Activated CD4-positive, alpha-beta T cell treated with anti-CD3 and anti-CD28 coated beads, Interleukin-2, Interleukin-6, amounts not matched to agents 100 ng/mL and 50 ng/mL, durations not matched to agents 16 hours and 8 hours (primary cell): ENCODE results near the gene MINDY2.
A peak's percentile ranks its signal among the peaks of the same experiment; 100 is the strongest.

Experiments used
- DNase-seq: peaks from one replicate; pipeline ENCODE4 v3.0.0-alpha.2; 2020

MINDY2 gene, protein sequence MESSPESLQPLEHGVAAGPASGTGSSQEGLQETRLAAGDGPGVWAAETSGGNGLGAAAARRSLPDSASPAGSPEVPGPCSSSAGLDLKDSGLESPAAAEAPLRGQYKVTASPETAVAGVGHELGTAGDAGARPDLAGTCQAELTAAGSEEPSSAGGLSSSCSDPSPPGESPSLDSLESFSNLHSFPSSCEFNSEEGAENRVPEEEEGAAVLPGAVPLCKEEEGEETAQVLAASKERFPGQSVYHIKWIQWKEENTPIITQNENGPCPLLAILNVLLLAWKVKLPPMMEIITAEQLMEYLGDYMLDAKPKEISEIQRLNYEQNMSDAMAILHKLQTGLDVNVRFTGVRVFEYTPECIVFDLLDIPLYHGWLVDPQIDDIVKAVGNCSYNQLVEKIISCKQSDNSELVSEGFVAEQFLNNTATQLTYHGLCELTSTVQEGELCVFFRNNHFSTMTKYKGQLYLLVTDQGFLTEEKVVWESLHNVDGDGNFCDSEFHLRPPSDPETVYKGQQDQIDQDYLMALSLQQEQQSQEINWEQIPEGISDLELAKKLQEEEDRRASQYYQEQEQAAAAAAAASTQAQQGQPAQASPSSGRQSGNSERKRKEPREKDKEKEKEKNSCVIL

DNA sequence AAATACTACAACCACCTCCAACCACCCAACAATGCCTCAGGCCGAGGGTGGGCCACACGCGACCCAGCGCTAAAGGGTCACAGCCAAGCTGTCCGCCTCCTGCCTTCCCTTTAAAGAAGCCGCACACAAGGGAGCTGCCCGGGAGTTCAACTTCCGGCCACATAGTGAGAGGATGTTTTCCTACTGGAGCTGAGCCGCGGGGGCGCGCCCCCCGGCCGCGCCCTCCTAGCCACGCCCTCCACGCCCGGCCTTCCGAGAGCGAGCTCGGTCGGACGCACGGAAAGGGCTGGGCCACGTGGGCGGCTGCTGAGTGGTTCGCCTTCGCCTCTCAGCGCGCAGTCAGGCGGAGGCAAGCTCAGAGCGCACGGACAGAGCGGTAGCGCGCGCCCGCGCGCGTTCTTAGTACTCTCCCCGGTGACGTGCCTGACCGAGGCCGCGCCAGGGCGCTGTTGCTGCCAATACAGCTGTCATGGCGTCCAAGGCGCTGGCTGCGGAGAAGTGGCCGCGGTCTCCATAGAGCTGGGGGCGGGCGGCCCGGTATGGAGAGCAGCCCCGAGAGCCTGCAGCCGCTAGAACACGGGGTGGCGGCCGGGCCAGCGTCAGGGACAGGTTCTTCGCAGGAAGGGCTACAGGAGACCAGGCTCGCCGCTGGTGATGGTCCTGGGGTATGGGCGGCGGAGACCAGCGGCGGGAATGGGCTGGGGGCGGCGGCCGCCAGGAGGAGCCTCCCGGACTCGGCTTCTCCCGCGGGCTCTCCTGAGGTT is at the start of gene MINDY2:
TSS of gene MINDY2 (plus strand) at position 446 of the 764 bp plus-strand sequence. CDS start at position 540, 94 bp downstream.
- DNase-seq, result peak; percentile 98

DNA sequence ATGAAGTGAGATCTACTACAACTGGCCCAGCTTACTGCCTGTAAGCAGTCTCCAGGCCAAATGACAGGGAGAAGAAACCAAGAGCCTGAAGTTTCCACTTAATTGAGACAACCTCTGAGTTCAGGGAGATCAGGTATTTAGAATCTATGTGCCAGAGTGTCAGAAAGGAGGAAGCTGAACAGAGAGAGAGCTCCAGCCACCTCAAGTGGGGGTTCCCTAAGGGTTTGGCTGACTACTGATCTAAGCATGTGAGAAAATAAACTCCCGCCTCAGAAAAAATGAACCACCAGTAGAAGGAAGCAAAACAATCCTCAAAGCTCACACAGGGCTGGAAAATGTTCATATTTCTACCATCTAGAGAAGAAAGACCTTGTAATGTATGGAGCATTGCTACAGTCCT is 46.6 kb upstream of the MINDY2 start:
- DNase-seq, result no peak

DNA sequence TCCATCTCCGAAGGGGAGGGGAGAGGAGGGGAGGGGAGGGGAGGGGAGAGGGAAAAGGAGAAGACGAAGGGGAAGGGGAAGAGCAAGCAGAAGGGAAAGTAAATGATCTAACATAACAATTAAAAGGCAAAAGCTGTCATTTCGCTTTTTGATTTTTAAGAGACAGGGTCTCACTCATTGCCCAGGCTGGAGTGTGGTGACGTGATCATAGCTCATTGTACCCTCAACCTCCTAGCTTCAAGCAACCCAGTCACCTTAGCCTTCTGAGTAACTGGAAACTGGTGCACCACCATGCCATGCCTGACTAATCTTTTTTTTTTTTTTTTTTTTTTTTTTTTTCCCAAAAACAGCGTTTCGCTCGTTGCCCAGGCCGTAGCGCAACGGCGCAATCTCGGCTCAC is 44.2 kb upstream of the MINDY2 start:
- DNase-seq, result no peak

DNA sequence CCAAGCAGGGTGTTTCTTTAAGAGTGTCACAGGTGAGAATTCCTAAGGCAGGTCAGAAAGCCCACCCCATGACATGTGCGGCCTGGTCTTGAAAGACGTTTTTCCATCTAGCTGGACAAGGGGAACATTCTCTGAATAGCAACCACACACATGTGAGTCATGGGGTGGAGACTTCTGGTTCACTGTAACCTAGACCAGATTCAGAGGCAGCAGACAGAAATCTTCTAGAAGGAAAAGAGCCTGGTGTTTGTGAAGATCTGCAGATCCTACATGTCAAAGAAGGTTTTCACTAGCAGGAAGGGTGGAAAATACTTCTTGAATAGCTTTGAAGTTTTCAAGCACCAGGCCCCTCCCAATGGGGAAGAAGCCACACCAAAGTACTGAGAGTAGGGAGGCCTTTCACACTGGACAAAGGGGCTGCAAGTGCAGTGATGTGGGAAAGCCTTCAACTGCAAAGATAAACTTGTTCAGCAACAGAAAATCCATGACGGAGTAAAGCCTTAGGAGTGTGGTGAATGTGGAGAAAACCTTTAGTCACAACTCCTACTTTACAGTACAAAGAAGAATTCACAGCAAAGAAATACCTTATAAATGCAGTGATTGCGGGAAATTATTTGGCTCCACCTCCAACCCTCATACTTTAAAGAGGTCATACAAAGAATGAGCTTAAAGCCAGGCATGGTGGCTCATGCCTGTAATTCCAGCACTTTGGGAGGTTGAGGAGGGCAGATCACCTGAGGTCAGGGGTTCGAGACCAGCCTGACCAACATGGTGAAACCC is 39.2 kb upstream of the MINDY2 start:
- DNase-seq, result no peak

DNA sequence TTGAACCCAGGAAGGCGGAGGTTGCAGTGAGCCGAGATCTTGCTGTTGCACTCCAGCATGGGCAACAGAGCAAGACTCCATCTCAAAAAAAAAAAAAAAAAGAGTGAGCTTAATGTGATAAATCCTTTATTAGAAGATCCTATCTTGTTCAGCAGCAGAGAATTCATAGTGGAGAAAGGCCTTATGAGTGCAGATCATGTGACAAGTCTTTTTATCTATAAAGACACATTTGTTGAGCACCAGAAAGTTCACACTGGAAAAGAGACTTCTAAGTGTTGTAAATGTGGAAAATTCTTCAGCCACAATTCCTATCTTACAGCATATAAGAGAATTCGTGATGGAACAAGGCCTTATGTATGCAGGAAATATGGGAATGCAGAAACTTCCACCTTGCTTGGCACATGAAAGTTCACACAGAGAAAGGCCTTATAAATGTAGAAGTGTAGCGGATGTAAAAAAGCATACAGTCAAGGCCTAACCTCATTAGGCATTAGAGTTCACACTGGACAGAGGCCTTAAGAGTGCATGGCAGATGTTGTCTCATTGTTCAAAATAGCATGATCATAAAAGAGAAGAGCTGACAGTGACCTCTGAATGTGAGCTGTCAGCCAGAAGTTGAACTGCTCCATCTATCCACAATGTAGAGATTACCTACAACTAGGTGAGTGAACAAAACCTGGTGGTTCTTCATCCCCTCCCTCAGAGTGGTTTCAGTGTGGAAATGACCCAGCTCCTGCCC is 38.3 kb upstream of the MINDY2 start:
- DNase-seq, result no peak

DNA sequence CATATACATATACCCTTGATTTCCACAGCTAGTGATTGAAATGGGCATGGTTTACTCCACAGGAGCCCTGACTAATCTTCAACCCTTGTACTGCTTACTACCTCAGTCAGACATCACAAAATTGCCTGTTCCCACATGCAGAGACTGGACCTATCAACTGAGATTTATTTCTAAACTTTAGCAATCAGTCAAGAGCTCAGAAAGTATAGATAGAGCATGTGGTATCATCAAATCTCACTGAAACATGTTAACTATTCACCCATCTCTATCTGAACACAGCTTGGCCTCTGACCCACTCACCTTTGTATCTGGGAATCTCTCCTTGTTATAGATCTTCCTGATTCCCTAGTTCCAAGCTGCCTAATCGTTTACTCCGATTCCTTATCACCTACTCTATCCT is 36.2 kb upstream of the MINDY2 start:
- DNase-seq, result no peak

DNA sequence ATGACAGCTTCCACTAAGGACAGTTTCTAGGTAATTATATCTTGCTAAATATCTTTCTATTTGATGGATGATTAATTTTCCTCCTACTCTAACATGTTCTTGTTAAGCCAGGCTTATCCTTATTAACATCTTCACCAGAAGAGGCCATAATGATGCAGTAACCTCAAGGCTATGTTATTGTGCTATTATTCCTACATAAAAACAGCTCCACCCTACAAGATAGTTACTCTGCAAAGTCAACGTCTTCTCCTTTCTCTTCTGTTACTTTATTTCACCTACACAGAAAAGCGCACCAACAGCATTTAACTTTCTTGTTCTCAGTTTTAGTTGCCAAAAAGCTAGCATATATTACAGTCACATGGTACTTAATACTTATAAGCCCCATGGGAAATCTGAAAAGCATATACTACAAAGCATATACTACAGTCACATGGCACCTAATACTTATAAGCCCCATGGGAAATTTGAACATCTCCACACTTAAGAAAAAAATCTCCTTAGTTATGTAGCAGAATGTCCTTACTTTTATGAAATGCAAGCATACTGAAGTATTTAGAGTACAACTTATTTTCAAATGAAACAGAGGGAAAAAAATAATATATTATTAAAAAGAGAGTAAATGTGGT is 35.0 kb upstream of the MINDY2 start:
- no peak for DNase-seq

DNA sequence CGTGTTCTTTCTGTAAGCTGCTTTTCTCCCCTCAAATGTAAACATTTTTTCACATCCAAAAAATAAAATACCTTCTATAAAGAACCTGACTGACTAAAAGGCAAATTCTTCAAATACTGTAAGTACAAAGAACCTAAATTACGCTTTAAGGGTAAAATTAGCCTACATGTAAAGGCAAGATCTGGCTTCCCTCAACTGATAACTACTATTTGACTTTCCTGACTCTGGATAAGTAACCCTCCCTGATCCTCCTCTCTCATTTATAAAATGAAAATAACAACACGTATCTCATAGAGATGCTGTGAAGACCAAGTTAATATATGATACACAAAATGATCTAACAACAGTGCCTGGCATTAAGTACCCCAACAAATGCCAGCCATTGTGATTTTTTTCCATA is 33.8 kb upstream of the MINDY2 start:
- DNase-seq, result no peak

DNA sequence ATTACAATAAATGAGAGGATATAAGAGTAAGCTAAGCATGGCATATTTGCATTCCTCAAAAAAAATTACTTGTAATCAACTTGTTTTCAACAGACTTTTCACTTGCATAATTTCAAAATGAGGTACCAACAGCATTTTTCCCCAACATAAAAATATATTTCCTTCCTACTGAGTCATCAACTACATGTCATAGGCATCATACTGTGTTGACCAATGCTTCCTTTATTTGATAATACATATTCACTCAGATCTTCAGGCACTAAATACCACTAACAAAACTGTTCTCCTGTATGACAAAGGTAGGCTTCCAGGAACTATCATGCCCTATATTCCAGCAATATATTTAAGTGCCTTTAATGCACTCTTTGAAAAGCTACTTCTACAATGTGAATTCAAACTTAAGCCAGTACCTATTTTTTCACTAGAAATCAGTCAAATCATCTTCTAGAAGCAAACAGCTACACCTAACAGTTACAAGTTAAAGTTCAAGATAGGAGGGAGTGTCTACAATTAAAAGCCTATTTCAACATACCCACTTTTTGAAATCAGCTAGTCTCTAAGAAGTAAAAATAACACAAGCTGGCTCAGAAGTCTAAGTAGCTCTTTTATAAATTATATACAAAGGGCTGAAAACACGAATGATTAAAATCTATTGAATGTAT is 32.9 kb upstream of the MINDY2 start:
- DNase-seq, result peak; percentile 11

DNA sequence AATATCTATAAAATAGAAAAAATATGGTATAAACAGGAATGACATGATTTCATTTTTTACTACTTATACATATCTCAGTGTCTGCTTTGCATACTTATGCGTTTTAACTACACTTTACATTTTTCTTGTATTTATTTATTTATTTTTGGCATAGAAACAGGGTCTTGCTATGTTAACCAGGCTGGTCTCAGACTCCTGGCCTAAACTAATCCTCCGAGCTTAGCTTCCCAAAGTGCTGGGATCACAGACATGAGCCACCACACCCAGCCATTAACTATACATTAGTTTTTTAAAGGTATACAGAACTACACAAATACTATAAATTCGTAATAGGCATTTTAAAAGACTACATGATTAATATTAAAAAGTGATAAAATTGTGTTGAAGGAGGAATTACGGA is 30.7 kb upstream of the MINDY2 start:
- DNase-seq, result no peak

DNA sequence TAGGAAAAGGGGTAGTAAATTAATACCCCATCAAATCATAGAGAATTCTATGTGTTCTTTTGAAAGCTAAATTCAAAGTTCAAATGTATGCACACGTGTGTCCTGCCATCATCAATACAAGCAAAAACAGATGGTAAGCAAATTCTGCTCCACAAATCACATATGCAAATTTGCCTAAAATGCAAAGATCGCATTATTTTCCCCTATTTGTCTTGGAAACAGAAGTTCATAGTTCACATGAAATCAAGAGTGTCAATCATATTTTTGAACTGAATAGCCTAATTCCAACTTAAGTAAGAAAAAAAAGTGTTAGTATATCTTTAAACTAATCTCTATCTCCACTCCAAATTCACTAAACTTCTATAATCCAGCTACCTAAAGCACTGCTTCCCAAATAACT is 30.1 kb upstream of the MINDY2 start:
- no peak for DNase-seq

DNA sequence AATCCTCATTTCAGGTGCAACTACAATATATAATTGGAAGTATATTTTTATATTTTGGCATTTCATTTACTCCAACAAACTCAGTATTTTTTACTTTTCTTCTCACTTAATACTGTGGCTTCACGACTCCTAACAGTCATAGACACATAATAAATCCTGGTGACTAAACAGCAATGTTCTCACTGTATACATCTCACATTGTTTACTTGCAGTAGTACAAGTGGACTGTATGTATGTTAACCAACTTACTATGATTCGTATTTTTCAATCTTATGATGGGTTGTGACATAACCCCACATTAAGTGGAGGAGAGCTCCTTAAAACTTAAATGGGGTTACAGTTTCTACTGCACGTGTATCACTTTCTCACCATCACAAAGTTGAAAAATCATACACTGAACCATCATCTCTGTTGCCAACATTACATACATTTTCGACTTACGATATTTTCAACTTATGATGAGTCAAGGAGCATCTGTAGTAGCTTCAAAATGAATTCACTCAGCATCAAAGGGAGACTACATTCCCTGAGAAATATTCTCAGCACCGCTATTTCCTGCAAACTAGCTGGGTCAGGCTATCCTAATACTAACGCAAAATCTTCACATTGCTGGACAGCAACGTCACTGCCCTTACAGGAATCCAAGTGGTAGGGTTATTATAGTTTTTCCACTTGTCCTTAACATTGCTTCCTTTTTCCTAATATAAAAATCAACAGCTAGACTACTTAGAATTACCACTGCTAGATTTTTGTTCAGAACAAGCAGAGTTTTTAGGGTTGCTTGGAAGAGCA is 28.9 kb upstream of the MINDY2 start:
- DNase-seq, result no peak

DNA sequence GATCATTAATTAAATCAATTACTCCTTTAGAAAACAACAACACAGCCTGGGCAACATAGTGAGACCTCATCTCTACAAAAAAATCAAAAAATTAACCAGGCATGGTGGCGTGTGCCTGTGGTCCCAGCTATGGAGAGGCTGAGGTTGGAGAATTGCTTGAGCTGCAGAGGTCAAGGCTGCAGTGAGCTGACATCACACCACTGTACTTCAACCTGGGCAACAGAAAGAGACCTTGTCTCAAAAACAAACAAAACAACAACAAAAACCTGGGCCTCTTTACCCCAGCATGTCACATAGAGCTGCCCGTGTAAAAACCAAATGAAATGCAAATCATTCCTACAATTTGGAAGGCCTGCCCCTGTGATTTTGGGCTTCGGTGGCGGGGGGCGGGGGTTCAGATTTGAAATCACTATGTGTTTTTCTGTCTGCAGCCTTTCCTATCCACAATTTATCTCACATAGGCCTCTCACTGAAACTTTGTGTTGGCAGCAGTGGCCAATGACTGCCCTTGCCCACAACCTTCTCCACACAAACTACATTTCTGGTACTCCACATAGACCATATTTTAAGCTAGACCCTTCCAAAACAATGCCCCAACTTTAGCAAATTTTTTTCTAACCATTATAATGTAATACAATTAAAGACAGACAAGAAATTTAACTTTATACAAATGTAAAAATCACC is 28.1 kb upstream of the MINDY2 start:
- DNase-seq, result no peak

DNA sequence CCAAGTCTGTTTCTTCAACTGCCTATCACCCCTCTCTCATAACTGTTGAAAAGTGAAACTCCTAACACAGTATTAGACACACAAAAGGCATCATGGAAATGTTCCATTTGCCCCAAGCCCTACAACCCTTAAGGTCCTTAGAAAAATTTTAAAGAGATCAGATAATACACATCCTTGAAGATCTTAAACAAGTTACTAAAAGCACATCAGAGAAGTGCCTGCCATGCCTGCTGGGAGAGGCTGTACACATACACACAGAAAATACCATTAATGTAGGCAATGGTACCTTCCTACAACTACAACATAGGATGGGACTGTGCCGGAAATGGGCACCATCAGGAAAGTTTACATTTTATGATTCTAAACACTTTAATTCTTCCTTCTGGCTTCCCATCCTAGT is 24.9 kb upstream of the MINDY2 start:
- DNase-seq, result no peak

DNA sequence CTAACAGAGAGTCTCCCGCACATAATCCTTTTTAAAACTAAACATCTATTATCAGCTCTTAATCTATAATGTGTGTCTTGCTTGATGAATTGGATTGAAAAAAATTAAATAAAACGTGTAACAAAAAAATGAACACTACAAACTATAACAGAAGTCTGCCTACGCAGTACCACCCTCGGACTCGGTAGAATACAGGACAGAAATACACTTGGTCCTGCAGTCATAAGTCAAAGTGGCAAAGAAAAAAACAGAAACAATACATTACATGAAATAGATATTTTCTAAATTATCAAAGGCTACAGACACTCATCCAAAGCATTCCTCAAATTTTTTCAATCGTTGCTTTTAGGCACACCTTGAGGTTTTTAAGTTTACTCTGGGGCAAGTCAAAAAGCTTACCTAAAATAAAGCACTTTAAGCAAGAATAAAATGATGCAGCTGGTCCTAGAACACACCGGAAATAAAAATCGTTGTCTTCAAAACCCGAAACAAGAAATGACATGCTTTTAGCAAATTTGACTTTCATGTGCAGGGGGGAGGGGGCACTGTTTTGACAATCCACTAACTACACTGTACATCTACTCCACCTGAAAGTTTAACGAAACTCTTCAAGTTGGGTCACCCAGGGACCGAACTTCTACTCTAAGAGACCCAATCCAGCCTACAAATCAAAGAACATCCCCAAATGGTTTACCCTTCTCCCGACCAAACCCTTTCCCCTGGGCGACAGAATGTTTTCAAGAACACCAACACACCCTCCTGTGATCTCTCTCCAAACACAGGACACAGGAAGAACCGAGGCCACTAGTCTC is 22.9 kb upstream of the MINDY2 start:
- peak; percentile 71 for DNase-seq

DNA sequence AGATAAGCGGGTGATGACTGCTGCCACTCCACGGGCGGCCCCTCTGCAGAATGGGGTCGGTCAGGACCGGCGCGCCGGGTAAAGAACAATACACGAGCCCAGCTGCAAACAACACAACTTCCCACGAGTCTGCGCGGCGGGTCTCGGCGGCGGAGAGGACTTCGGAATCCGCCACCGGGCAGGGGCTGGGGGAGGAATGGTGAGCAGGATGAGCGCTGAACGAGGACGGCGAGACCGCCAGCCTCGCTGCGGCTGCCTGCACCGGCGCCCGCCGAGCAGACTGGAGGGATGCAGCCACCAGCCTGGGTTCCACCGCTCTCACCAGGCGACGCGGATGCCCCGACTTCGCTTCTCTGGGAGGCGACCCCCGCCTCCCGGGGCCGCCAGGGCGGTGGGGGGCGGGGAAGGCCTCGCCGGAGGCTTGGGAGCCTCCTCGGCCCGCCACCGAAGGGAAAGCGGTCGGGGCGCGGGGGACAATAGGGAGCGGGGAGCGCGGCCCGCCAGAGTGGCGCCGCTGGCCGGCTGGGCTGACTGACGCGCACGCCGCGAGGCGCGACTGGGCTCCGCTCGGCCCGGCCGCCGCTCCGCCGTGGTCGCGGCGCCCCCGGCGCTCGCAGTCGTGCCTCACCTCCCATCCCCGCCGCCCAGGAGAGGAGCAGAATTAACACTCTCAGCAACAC is 22.1 kb upstream of the MINDY2 start:
- peak; percentile 51 for DNase-seq

DNA sequence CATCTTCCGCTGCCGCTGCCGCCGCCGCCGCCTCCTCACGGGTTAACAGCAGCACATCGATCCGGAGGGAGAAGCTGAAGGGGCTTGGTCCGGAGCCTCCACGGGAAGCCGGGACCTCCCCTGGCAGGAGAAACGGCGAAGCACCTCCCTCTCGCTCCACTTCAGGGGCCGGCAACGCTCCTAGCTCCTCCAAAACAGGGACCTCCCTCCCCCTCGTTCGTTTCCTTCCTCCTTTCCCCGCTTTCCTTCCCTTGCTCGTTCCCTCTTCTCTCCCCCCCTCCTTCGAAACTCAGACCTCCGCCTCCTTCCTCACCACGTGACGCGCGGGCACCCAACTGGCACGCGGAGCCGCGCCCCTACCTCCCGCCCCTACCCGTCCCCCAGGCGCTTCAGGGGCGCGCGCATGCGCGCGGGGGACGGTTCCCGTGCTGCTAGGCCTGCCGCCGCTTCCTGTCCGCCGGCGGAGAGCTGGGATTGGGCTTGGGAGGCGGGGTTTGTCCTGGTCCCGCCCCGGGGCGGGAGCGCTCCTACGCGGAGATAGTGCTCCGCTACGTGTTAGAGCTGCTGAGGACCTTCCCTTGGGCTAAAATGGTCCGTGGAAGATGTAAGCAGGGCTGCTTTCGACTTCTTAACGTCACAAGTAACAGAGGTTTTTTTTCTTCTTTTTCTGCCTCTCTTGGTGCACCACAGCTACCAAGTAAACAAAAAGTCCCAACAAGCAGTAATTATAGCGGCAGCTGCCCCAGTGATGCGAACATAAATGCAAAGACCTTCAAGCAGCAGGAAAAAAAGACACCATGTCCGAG is 21.4 kb upstream of the MINDY2 start, which contains the start of gene ADAM10:
TSS of gene ADAM10 (minus strand) at position 176 of the 806 bp plus-strand sequence. CDS start at position 3, 173 bp downstream.
- DNase-seq, result peak; percentile 99
